ENCODE results near the gene SLC2A6.

SLC2A6 gene

GRCh38 chr9:133494636-133495326 is 15.9 kb upstream of the SLC2A6 start:
- Mint-ChIP-seq H3K27me3 (peaks cover 15 to 22% of the 10 kb centered on the region in 2 donors), H3K36me3 (no peaks in the 10 kb centered on the region), H3K27ac (no peak overlapping the region), H3K4me3 (no peak overlapping the region), H3K9me3 (no peaks in the 10 kb centered on the region), H3K4me1 (no peaks in the 10 kb centered on the region)
- no peak for DNase-seq
- ATAC-seq (replicated peaks): no peak

- Mint-ChIP-seq H3K4me1 (no peaks in the 10 kb centered on the region), H3K27me3 (peaks cover 21 to 26% of the 10 kb centered on the region in 2 donors), H3K9me3 (no peaks in the 10 kb centered on the region), H3K4me3 (no peak overlapping the region), H3K27ac (no peak overlapping the region), H3K36me3 (no peaks in the 10 kb centered on the region)
- DNase-seq (no peak), ATAC-seq (replicated peaks) (no peak)
Observed at GRCh38 chr9:133493845-133494540, 15.1 kb upstream of the SLC2A6 start.

- Mint-ChIP-seq H3K4me3 (no peak overlapping the region), H3K27me3 (peaks cover 18 to 22% of the 10 kb centered on the region in 2 donors), H3K4me1 (no peaks in the 10 kb centered on the region), H3K9me3 (no peaks in the 10 kb centered on the region), H3K27ac (no peak overlapping the region), H3K36me3 (no peaks in the 10 kb centered on the region)
- DNase-seq (no peak), ATAC-seq (replicated peaks) (no peak)
Observed at GRCh38 chr9:133493428-133493827, 14.5 kb upstream of the SLC2A6 start.

- Mint-ChIP-seq H3K4me3 (no peak overlapping the region), H3K4me1 (no peaks in the 10 kb centered on the region), H3K9me3 (no peaks in the 10 kb centered on the region), H3K36me3 (no peaks in the 10 kb centered on the region), H3K27me3 (peaks cover 12 to 15% of the 10 kb centered on the region in 2 donors), H3K27ac (no peak overlapping the region)
- no peak for DNase-seq
- no peak for ATAC-seq (replicated peaks)
Observed at GRCh38 chr9:133492061-133493021, 13.4 kb upstream of the SLC2A6 start.

- Mint-ChIP-seq H3K27ac (no peak overlapping the region), H3K4me3 (no peak overlapping the region), H3K27me3 (peaks cover 12 to 15% of the 10 kb centered on the region in 2 donors), H3K36me3 (no peaks in the 10 kb centered on the region), H3K4me1 (no peaks in the 10 kb centered on the region), H3K9me3 (no peaks in the 10 kb centered on the region)
- ATAC-seq (replicated peaks) (no peak), DNase-seq (no peak)
Observed at GRCh38 chr9:133491656-133491925, 12.7 kb upstream of the SLC2A6 start.

- Mint-ChIP-seq H3K9me3 (no peaks in the 10 kb centered on the region), H3K36me3 (no peaks in the 10 kb centered on the region), H3K27me3 (peaks cover 12 to 15% of the 10 kb centered on the region in 2 donors), H3K4me3 (no peak overlapping the region), H3K4me1 (peaks cover 2 to 3% of the 10 kb centered on the region in 2 donors), H3K27ac (no peak overlapping the region)
- no peak for DNase-seq
- ATAC-seq (replicated peaks): no peak
Observed at GRCh38 chr9:133490865-133491655, 12.2 kb upstream of the SLC2A6 start.

- Mint-ChIP-seq H3K36me3 (no peaks in the 10 kb centered on the region), H3K27ac (no peak overlapping the region), H3K4me3 (no peak overlapping the region), H3K27me3 (peaks cover 12 to 15% of the 10 kb centered on the region in 2 donors), H3K9me3 (no peaks in the 10 kb centered on the region), H3K4me1 (peaks cover 6% of the 10 kb centered on the region in 2 donors)
- no peak for DNase-seq
- no peak for ATAC-seq (replicated peaks)
Observed at GRCh38 chr9:133490201-133490681, 11.3 kb upstream of the SLC2A6 start.

- Mint-ChIP-seq H3K27ac (no peak overlapping the region), H3K27me3 (peaks cover 12 to 15% of the 10 kb centered on the region in 2 donors)
Observed at GRCh38 chr9:133489253-133490190, 10.6 kb upstream of the SLC2A6 start.

GRCh38 chr9:133488686-133489252 is 9.9 kb upstream of the SLC2A6 start:
- Mint-ChIP-seq H3K27me3 (peaks cover 12 to 15% of the 10 kb centered on the region in 2 donors), H3K4me1 (peaks cover 6% of the 10 kb centered on the region in 2 donors), H3K36me3 (peaks cover 0 to 2% of the 10 kb centered on the region in 2 donors), H3K27ac (no peak overlapping the region), H3K9me3 (no peaks in the 10 kb centered on the region), H3K4me3 (no peak overlapping the region)
- ATAC-seq (replicated peaks) (no peak), DNase-seq (no peak)

More at GRCh38 chr9:133489253-133490190, 10.6 kb upstream of the SLC2A6 start:
- no peak overlapping the region for H3K4me3 Mint-ChIP-seq
- H3K4me1 Mint-ChIP-seq: peaks cover 6% of the 10 kb centered on the region in 2 donors
- DNase-seq (no peak), ATAC-seq (replicated peaks) (no peak)
- H3K36me3 Mint-ChIP-seq: no peaks in the 10 kb centered on the region
- H3K9me3 Mint-ChIP-seq: no peaks in the 10 kb centered on the region

GRCh38 chr9:133487331-133487725 is 8.4 kb upstream of the SLC2A6 start:
- Mint-ChIP-seq H3K36me3 (peaks cover 0 to 2% of the 10 kb centered on the region in 2 donors), H3K4me1 (peaks cover 6 to 7% of the 10 kb centered on the region in 2 donors), H3K4me3 (no peak overlapping the region), H3K9me3 (no peaks in the 10 kb centered on the region), H3K27ac (no peak overlapping the region), H3K27me3 (peaks cover 13 to 20% of the 10 kb centered on the region in 2 donors)
- no peak for ATAC-seq (replicated peaks)
- DNase-seq: no peak

- H3K9me3 Mint-ChIP-seq: no peaks in the 10 kb centered on the region
- peak overlapping the region; percentile 81 for H3K27ac Mint-ChIP-seq
- H3K4me3 Mint-ChIP-seq: peak overlapping the region; percentile 46 to 53
- peaks cover 6 to 8% of the 10 kb centered on the region in 2 donors for H3K4me1 Mint-ChIP-seq
- ATAC-seq (replicated peaks) (peak; percentile 66 to 78), DNase-seq (no peak)
- H3K27me3 Mint-ChIP-seq: peaks cover 15 to 18% of the 10 kb centered on the region in 2 donors
- peaks cover 0 to 2% of the 10 kb centered on the region in 2 donors for H3K36me3 Mint-ChIP-seq
Observed at GRCh38 chr9:133485531-133486260, 6.8 kb upstream of the SLC2A6 start.

Data from stimulated activated naive B cell treated with anti-CD40 and anti-IgM and Interleukin-4, amounts not matched to agents 10 μg/mL and 1 μg/mL and 100 μg/mL, for 72 hours (primary cell).